ENCODE data around the gene STK10.

DNA sequence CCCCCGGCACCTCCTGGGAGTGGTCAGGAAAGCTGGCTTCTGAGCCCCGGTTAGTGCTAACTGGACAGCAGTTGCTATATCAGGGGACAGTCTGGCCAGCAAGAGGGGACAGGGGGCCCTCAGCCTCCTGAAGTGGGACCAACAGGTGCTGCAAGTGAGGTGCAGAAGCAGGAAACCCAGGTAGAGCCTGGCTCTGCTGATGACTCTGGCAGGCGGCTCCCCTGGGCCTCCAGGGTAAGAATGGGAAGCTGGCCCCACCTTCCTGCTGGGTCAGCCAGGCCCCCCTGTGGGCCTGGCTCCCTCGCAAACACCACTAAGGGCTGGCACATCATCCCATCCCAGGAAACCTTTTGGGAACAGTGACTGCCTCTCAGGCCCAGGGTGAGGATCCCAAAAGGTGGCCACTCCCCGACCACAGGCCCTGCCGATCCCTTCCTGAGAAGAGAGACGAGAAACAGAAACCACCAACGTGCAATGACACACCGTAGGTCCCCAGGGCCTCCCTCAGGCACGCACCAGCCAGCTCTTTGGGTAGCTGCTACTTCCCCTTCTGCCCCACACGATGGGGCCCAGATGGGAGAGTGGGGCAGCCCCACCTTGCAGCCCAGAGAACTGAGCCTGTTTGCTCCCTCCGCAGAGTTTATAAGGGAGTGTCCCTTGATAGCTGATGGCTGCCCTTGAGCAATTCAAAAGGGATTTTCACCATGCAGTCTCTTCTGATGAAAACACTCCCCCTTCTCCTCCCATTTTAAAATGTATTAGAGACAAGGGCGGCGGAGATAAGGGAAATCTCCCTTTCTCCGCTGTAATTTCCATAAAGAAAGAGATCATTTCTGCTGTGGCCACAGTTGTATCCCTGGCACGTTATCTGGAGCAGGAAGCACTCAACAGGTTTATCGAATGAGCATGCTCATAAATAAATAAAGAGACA, 76.8 kb downstream of the STK10 start:
- TF ChIP-seq, protein P1, sequence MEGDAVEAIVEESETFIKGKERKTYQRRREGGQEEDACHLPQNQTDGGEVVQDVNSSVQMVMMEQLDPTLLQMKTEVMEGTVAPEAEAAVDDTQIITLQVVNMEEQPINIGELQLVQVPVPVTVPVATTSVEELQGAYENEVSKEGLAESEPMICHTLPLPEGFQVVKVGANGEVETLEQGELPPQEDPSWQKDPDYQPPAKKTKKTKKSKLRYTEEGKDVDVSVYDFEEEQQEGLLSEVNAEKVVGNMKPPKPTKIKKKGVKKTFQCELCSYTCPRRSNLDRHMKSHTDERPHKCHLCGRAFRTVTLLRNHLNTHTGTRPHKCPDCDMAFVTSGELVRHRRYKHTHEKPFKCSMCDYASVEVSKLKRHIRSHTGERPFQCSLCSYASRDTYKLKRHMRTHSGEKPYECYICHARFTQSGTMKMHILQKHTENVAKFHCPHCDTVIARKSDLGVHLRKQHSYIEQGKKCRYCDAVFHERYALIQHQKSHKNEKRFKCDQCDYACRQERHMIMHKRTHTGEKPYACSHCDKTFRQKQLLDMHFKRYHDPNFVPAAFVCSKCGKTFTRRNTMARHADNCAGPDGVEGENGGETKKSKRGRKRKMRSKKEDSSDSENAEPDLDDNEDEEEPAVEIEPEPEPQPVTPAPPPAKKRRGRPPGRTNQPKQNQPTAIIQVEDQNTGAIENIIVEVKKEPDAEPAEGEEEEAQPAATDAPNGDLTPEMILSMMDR (IDR thresholded peaks at IDR 0.05): no peak
- no peak for TF ChIP-seq POLR2A (IDR thresholded peaks at IDR 0.05)
